Measurements from ENCODE around the gene ANXA8L1. TPM values are rescaled to one million over a fixed set of nuclear protein-coding genes. Genes with fewer than 3 reads are reported as not detected.
"Not testable (repeated sequence)": the region's sequence is repeated elsewhere in the genome, so short reads cannot be mapped to it uniquely, and the experiment has no call there.

ANXA8L1 gene
- under 1 TPM; 0.07 to 0.15 (median 0.11) TPM for polyA plus RNA-seq (ENCODE audit: insufficient read length in 3 of 3)

DNA sequence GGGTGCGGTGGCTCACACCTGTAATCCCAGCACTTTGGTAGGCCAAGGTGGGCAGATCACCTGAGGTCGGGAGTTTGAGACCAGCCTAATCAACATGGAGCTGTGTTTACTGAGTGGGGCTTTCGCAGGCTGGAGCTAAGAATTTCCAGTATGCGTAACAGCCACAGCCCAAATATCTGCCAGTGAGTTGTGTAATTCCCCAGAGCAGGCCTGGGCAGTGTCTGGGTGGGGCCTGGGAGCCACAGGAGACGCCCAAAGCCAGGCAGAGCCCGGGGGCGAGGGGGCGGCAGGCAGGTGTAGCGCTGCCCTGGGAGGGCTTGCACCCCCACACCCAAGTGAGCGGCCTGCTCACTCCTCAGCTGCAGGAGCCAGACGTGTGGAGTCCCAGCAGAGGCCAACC lies at the start of gene ANXA8L1:
Gene ANXA8L1, plus strand, starts transcription at position 371 of the 400 bp plus-strand sequence. CDS start 76 bp downstream, outside the sequence.
- DNase-seq (ENCODE audit: low read depth in 3 of 3, low spot score in 2 of 3): not testable (repeated sequence)

DNA sequence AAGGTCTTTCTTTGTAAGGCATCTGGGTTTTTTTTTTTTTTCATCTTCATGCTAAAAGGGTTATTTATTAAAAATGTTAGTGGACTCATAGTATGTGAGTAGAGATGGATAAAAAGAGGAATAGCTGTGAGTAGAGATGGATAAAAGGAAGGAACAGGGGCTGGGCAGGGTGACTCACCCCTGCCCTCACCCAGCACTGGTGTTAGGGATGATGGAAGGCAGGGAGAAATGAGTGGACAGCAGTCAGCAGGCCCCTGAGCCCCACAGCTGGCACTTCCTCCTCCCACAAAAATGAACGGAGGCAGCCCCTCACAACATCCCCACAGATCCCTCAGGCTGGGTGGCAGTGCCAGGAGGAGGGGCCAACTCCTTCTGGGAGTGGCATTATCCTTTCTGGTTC lies 49.5 kb upstream of the ANXA8L1 start:
- DNase-seq (ENCODE audit: low read depth in 3 of 3, low spot score in 2 of 3): no peak

DNA sequence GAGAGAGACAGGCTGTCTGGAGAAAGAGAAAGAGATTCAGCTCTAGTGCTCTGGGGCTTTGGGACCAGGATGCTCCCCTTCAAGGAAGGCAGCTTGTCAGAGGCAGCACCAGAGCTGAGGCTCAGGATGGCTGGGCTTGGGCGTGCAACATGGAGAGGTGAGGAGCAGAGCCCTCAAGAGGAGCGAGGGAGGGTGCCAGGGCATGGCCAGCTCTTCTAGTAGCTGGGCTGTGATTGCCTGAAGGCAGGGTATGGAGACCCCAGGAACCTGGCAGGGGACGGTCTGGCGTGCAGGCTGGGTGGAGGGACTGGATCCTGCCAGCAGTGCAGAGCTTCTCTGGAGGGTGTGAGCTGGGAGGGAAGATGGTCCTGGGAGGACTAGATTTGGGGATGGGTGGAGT lies 48.6 kb upstream of the ANXA8L1 start:
- DNase-seq (ENCODE audit: low read depth in 3 of 3, low spot score in 2 of 3): no peak

- no peak for DNase-seq (ENCODE audit: low read depth in 3 of 3, low spot score in 2 of 3)
Observed at GRCh38 chr10:46327685-46328084, 47.9 kb upstream of the ANXA8L1 start.

DNA sequence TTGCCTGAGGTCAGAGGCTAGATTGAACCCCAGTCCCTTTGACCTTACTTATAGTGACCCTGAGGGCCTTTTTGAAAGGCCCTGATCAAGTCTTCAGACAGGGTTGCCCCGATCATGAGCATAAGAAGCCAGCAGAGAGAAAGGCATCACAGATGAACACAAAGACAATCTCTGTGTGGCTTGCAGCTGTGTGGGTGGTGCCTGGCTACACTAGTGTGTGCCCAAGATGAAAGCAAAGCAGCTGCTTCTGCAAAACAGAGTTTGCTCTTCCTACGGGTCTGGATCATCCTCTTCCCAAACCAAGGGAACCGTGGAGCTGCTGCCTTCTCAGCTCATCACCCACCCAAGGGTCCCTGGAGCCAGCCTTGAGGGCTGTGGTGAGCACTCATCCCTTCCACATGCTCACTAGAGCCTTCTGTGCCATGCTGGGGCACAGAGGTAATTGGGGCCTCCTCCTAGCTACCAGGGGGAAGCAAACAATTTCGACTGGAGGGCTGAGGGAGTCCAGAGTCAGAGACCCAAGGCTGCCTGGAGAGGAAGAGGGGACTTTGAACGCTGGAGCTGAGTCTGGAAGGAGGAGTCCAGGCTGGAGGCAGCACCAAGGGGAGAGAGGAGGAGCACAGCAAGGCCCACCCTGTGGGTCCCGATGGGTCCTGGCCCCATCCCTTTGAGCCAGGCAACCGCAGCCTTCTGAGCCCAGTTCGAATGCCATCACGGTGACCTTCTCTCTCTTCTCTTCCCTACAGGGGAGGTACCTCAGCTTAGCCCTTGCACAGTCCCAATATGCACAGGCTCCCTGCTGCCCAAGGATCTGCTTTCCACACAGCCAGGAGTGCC lies 46.5 kb upstream of the ANXA8L1 start:
- DNase-seq (ENCODE audit: low read depth in 3 of 3, low spot score in 2 of 3): no peak

- no peak for DNase-seq (ENCODE audit: low read depth in 3 of 3, low spot score in 2 of 3)
Observed at GRCh38 chr10:46329690-46330016, 45.9 kb upstream of the ANXA8L1 start.

- no peak for DNase-seq (ENCODE audit: low read depth in 3 of 3, low spot score in 2 of 3)
Observed at GRCh38 chr10:46330894-46331293, 44.7 kb upstream of the ANXA8L1 start.

DNA sequence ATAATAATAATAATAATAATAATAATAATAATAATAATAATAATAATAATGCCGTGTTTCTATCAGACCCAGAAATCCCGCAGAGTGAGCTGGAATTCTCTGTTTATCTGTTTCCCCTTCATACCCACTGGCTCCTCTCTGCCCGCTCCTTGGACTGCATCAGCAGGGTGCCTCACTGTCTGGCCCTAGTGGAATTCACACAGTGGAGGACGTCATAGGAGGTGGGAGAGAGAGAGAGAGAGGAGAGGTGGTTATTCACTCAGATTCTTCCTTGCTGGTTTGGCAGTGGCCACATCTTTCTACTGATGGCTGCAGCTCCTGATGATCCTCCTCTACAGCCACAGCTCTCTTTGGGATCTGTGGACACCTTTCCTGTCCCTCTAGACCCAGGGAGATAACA lies 10.1 kb upstream of the ANXA8L1 start:
- not testable (repeated sequence) for DNase-seq (ENCODE audit: low read depth in 3 of 3, low spot score in 2 of 3)

- DNase-seq (ENCODE audit: low read depth in 3 of 3, low spot score in 2 of 3): not testable (repeated sequence)
Observed at GRCh38 chr10:46367209-46367608, 8.4 kb upstream of the ANXA8L1 start.

DNA sequence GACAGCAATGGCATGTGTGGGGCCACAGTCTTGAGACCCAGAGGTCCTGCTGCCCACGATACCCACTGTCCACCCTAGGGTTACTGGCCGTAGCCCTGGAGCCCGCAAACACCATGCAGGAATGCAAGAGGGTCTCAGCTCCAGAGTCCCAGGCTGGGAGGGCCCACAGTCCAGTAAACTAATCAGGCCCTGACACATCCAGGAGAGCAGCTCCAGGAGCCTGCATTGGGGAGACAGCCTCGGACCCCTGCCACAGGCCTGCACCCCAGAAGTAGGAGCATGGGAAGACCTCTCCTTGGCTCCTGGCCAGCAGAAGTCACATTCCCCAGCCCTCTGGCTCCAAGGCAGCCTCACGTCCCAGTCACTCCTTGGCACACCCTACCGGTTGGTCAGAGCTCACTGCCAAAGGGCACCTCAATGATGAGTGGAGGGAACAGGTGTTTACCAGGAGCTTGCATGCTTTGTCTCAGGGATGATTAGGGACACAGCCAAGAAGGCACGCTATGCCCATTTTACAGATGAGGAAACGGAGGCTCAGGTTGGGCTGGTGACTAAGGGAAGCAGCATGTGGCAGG lies 7.8 kb upstream of the ANXA8L1 start:
- DNase-seq (ENCODE audit: low read depth in 3 of 3, low spot score in 2 of 3): not testable (repeated sequence)

- not testable (repeated sequence) for DNase-seq (ENCODE audit: low read depth in 3 of 3, low spot score in 2 of 3)
Observed at GRCh38 chr10:46368956-46369355, 6.6 kb upstream of the ANXA8L1 start.

- DNase-seq (ENCODE audit: low read depth in 3 of 3, low spot score in 2 of 3): not testable (repeated sequence)
Observed at GRCh38 chr10:46374410-46374809, 1.2 kb upstream of the ANXA8L1 start.

GRCh38 chr10:46377022-46377421 lies 1.4 kb downstream of the ANXA8L1 start:
- DNase-seq (ENCODE audit: low read depth in 3 of 3, low spot score in 2 of 3): not testable (repeated sequence)

- DNase-seq (ENCODE audit: low read depth in 3 of 3, low spot score in 2 of 3): not testable (repeated sequence)
Observed at GRCh38 chr10:46377651-46378050, 2.1 kb downstream of the ANXA8L1 start.

DNA sequence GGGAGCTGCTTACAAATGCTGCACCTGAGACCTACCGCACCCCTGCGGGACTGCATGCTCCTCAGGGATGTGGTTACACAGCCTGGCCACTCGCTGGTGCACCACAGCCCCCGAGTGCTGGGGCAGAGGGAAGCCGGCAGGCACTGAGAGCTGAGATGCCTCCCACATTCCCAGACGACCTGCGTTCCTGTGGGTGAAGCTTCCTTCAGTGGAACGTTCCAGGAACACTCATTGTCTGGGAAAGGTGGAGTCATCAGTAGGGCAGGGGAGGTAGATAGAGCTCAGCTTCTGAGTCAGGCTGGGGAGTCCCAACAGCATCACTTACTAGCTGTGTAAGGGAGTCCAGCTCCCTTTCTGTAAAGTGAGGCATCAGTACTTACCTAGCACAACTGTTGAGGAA lies 2.5 kb downstream of the ANXA8L1 start:
- not testable (repeated sequence) for DNase-seq (ENCODE audit: low read depth in 3 of 3, low spot score in 2 of 3)

DNA sequence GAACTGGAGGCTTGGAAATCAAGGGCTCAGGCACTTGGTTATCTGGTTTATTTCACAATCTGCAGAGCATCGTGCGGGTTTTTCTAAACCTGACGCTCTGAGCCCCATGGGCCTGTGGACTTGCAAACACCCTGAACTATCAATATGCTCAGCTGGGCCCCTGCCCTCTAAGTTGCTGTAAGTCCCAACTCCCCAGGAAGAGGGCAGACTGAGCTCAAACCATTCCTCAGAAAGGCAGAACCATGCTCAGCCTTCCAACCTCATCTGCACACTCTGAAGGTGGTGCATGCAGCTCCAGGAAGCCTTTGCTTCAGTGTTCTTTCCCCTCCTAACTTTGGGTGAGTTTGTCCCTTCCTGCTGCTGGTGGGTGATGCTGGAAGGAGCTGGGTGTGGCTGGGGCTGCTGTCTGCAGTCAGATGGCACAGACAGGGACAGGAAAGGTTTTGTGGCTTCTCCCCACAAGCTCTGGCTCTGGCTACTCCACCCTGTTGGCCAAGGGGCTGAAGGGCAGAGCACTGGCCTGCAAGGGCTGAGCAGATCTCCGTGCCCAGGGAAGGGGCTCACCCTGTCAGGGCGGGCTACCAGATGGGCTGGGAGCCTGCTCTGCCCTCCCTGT lies 3.8 kb downstream of the ANXA8L1 start:
- DNase-seq (ENCODE audit: low read depth in 3 of 3, low spot score in 2 of 3): not testable (repeated sequence)

GRCh38 chr10:46385858-46386257 lies 10.3 kb downstream of the ANXA8L1 start:
- not testable (repeated sequence) for DNase-seq (ENCODE audit: low read depth in 3 of 3, low spot score in 2 of 3)

GRCh38 chr10:46386694-46387093 lies 11.1 kb downstream of the ANXA8L1 start:
- DNase-seq (ENCODE audit: low read depth in 3 of 3, low spot score in 2 of 3): not testable (repeated sequence)

DNA sequence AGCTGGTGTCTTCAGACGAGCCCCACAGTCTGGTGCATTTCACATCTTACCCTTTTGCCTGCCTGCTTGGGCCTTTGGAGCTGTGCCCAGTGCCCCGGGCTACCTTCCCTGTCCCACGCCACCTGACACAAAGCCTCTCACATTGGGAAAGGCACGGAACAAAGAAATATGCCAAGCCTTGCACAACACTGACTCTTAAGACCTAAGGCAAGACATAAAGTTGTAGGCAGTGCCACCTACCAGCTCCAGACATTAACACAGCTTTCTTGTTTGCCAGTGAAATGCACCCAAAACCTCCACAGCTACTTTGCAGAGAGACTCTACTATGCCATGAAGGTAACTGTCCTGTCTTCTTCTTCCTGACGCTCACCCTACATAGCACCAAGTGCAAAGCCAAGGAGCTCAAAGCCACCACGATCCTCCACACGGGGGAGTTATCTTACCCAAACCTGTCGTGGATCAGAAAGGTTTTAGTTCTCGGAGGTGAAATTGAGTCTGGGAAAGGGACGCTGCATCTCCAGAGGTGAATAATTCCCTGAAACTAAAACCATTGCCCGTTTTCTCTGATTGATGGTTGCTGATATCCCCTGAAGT lies 11.8 kb downstream of the ANXA8L1 start:
- DNase-seq (ENCODE audit: low read depth in 3 of 3, low spot score in 2 of 3): not testable (repeated sequence)

- DNase-seq (ENCODE audit: low read depth in 3 of 3, low spot score in 2 of 3): not testable (repeated sequence)
Observed at GRCh38 chr10:46391422-46391821, 15.8 kb downstream of the ANXA8L1 start.

All from right renal cortex interstitium (tissue), 3 donors.